NCI-H1417 (cell line): ENCODE data around the gene PGC.
A peak's percentile ranks its signal among the peaks of the same experiment; 100 is the strongest.

Experiments
- DNase-seq, 3 experiments: peaks; one replicate each; lab custom pipeline; 2025; lab: John Stamatoyannopoulos, UW

Gene PGC

DNA sequence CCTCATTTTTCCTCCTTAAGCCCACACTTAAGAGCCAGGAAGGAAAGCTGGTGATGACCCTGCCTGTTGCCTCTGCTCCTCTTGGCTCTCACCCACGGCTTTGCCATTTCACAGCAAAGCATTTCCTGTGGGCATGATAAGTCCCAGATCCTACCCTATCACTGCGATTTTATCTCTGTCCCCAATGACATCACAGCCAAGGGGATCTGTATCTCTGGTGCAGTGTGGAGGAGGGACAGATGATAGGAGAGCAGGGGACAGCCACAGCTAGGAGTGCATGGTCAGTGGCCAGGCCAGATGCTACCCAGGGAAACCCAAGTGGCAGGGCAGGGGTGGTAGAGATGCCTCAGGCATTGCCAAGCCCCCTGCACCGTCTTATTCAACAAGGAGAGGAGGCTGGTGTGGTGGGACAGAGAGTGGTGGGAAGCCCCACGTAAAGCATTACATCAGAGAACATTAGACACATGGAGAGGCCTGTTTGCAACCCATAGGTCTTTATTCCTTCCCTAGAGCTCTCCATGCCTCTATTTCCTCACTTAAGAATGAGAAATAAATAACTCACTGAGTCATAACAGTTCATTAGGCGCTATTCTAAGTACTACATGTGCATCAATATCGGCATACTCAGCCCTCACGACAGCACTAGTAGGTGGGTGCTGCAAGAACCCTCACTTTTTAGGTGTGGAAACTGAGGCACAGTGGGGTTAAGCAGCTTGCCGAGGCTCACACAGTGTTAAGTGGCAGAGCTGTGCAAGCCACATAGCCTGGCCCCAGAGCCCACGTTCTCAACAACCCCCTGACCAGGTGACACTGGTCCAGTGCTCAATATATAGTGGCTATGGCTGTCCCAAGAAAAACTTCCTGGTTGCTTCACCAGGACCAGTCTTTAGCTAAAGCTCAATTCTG lies 16.4 kb downstream of the PGC start:
- peak in 1 of 3 experiments; percentile 12 for DNase-seq

DNA sequence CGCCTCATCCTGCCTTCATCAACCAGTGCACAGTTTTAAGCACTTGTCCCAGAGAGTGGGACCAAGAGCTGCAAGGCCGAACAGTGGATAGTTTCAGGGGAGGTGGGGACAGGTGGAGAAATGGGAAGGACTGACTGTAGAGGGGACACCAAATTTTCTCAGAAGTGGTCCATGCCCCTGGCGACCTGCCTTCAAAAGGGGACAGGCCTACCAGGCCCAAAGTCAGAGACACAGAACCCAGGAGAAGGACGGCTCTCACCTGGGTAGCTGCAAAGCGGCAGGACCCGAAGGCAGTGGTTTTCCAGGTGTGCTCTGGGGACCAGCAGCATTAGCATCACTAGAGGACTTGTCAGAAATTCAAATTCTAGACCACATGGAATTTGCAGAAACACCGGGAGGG lies 17.6 kb downstream of the PGC start:
- no peak for DNase-seq

DNA sequence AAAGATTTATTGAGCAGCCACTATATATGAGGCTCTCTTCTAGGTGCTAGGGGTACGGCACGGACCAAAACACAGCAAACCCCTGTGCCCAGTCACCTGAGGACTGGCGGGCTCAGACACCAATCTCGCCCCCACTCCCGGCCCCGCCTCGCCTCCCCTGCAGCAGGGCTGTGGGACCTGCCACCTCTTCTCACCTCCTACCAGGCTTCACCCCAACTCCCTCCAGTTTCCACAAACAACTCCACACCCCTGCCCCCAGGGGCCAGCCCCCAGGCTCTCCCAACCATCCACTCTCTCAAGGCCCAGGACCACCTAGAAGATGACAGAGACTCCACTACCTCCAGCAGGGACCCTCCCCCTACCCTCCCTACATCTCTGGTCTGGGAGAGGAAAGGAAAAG lies 18.2 kb downstream of the PGC start:
- DNase-seq: no peak

DNA sequence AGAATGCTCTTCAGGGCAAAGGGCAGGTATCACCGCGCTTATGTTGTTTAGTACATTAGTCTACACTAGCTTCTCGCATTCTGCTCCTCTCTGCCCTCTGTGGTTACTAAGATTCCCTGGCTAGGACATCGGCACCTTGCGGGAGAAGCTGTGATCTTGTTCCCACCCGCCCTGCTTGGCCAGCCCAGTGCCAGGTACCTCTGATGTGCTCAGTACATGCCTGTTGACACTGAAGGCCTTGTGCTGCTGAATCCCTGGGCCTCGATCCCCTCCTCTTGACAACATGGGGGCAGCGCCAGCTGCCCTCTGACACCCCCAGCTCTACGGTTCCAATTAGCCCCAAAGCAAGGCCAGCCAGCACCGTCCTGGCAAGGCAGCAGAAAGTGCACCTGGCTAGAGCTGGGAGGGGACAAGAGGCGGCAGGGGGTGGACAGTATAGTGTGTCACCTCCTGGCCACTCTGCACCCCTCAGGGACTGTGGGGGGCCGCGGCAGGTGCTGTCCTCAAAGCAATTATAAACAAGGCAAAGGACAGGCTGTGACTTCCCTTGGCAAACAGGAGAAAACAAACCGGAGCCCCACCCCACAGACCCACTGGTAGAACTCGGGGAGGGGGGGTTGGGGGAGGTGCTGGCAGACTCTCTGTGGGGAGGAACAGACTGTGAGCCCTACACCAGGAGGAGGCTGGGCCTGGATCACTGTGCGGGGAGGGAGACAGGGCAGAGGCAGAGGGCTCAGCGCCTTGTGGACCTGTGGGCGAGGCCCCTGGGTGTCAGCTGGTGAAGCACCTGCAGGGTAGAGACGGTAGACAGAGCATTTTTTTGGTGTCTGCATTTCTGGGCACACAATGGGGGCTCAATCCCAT lies 18.9 kb downstream of the PGC start:
- peak; percentile 42 to 99 (median 98) for DNase-seq

DNA sequence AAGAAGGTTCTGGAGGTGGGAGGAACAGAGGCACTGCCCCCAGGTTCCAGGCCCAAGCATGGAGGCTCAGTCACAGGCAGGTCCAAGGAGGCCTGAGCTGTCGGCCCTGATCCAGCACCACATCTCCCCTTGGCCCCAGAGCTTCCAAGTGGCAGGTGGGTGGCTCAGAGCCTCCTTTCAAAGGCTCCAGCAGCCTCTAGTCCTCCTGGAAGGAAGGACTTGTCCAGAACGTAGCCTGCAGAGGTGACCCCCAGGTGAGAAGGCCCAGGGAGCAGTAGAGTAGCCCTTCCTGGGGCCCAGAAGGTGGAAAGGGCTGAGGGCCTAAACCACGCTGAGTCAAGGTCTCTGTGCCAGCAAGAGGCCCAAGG lies 19.5 kb downstream of the PGC start:
- no peak for DNase-seq

DNA sequence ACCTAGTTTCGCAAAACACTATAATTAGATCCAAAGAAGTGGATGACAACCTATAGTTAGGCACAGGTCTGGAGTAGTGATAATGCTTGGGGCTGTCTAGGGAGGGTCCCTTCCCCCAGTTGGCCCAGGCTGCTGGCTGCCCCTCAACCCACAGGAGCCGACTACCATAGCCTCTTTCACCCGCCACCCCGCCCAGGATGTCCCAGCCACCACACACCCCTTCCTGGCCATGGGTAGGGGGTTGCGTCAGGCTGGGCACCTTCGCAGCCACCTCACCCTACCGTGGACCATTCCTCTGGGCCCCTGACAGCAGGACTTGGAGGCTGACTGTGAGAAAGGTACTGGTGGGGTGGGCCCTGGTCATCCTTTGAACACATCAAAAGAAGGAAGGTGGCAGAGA lies 20.3 kb downstream of the PGC start:
- DNase-seq: peak in 1 of 3 experiments; percentile 18

DNA sequence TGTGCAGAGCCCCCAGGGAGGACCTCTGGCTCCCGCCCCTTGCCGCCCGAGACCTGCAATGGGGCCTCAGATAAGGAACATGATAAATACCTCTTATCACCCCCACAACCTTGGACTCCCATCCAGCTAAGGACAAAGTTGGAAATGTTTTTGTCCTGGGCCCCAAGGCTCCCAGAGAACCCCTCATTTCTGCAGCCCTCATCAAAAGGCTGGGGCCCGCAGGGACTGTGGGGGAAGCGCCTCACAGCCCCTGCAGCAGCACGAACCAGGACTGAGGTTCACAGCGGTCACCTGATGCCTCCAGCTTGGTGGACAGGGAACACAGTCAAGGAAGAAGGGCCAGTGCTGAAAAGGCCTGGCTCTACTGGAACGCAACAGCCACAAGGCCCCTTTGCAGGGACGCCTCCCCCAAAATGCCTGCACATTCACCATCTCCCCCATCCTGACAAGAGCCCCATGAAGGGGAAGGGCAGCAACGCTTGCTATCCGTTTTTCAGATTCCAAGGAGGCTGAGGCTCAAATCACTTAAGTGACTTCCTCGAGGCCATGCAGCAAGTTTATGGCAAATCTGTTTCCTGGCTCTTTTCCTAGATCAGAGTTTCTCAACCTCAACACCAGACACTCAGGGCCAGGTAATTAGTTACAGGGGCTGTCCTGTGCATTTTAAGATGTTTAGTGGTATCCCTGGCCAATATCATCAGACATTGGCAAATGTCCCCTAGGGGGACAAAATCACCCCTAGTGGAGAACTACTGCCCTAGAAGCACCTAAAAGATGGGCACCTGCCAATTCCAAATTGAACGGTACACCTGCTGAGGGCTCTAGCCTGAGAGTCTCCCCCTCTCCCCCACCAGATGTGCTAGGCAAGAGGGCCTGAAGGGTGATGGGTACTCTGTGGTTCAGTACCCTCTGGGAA lies 22.4 kb downstream of the PGC start:
- DNase-seq: no peak

DNA sequence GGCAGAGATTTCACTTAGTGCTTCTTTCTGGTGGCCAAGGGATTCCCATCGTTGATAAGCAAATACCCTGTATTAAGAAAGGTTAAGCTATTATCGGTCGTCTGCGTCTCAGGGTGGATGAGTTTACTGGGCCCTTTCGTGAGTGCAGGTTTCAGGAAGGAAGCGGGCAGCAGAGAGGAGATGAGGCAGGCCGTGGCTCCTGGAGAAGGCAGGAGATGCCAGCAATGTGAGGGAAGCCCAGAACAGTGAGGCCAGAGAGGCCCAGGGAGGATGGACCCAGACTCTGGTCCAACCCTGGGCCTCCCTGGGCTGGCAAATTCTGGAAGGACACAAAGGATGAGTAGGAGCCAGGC lies 23.0 kb downstream of the PGC start:
- DNase-seq: no peak

DNA sequence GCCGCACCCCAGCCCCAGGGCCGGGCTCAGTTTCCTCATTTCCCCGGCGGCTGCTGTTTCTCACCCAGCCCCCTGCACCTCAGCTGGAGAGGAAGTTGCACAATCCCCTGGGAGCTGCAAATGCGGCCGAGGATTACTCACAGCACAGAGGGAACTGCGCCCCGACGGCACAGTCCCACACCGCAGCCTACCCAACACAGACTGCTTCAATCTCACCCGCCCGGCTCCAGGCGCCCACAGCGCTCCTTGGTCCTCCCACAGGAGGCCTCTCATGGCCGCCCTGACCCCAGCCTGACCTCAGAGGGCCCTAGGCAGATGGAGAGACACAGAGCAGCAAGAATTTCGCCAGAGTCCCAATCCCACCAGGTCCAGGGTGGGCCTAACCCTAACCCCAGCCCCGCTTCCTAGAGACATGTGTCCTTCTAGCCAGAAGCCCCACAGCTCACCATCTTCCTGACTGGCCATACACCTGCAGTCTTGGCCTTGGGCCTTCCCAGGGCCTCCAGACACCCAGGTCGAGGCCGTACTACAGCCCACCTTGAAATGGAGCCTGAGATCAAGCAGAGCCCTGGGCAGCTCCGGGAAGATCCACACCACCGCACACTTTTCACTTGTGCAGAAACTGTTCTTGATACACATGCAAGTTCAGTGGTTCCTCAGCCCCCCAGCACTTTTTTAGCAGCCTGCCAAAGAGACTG lies 23.5 kb downstream of the PGC start:
- no peak for DNase-seq

DNA sequence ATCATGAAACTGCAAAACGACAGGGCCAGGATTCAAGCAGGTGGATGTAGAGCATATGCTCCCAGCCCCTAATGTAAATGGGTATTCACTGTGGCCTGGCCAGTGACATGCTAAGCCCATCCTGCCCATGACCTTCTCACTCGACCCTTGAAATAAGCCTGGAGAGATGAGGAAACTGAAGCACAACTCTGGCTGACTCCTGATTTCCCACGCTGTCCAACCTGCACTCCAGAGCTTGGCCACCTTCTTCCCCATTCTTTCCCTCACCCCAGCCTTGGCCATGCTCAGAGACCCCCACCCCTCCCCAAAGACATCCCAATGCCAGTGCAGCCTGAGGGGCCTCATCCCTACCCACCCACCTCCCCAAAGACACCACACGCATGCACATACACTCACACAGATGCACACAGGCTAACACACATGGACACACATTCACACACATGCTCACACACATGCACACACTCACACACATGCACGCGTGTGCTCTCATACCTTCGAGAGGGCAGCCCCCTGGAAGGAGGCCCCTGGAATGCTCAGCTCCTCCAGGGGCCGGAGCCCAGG lies 24.1 kb downstream of the PGC start:
- DNase-seq: no peak

DNA sequence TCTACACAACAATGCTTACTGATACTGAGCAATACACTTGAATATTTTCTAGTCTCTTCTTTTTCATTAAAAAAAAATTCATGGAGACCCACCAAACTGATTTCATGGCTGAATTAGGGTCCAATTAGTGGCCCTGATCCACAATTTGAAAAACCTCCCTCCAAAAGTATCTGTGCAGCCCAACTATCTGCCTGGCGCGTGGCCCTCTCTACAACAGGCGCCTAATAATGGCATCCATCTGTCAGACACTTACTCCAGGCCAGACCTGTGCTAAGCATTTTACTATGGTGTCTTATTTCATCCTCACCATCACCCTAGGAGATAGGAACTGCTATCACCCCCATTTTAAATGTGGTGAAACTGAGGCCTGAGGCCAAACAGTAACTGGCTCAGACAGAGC lies 25.8 kb downstream of the PGC start:
- DNase-seq: no peak

DNA sequence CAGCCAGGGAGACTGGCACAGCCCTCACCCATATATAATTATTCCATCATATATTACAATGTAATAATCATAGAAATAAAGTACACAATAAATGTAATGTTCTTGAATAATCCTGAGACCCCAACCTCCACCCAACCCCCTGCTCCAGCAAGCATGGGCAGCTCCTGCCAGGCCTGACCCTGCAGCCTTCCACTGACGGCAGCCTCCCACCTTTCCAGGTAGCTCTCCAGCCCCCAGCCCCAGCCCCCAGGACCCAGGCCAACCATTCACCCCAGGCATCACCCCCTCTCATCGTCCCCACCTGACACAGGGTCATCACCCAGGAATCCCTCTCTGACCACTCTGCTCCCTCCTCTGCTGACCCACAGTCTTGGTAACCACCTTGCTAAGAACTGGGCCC lies 26.4 kb downstream of the PGC start:
- DNase-seq: no peak

DNA sequence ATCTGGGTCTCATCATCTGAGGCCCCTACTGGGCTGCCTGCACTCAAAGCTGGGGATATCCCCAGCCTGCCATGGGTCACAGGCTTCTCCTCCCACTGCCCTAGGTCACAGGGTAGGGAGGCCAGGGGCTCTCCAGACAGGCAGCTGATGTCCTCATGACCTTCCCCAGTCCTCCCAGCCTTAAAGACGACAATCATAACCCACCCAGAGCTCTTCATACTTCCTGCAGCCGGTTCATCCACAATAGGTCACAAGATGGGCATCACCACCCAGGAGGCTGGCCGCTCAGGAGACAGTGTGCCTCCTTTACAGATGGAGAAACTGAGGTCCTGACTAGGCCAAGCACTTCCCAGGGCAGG lies 27.0 kb downstream of the PGC start:
- DNase-seq: no peak

DNA sequence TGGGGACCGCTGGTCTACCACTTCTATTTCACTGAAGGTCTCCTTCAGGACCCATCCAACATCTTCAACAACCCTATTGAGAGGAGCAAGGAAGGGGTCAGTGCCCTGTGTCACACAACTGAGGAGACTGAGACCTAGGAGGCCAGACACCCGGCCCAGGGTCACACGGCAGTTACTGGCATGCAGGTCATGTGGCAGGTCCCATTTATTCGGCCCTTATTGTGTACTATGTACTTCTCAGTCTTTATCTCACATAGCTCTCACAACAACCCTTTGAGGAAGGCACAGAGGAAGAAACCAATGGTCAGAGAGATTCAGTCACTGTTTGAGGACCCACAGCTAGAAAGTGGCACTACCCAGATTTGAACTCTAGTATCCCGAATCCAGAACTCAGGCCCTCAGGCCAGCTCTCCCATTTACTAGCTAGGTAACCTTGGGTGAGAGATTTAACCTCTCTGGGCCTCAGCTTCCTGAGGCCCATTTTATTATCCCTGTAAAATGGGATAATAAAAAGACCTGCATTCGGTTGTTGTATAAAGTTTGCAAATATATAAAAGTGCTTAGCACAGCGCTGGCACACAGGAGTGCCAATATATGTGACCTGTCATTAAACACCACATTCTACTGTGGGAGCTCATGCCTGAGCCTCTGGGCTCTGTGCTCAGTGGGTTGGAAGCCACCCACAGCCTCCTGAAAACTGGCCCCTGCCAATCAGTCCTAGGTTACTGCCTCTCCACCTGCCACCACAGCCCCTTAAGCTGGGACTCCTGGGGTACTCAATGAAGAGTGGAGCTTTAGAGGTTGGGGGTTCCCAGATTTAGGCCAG lies 27.5 kb downstream of the PGC start:
- DNase-seq: no peak

DNA sequence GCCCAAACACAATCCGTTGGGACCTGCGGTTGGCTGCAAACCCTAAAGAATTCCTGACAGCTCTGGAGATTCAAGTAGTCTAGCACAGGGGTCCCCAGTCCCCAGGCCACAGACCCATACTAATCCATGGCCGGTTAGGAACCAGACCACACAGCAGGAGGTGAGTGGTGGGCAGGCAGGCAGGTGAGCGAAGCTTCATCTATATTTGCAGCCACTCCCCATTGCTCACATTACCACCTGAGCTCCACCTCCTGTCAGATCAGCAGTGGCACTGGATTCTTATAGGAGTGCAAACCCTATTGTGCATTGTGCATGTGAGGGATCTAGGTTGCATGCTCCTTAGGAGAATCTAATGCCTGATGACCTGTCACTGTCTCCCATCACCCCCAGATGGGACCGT lies 28.4 kb downstream of the PGC start:
- no peak for DNase-seq

DNA sequence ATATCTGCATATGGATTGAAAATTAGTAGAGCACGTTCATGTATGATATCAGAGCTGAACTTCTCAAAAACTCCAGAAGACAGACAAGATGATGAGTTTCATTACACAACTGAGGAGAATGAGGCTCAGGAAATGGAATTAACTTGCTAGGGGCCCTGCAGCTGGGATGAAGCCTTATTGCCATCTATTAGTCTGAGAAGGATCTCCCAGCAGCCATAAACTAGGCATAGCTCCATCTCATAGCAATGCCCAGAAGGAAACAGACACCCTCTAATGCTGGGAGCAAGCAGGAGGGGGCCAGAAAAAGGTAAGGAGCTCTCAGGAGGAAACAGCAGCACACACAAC lies 29.8 kb downstream of the PGC start:
- DNase-seq: peak in 1 of 3 experiments; percentile 35

DNA sequence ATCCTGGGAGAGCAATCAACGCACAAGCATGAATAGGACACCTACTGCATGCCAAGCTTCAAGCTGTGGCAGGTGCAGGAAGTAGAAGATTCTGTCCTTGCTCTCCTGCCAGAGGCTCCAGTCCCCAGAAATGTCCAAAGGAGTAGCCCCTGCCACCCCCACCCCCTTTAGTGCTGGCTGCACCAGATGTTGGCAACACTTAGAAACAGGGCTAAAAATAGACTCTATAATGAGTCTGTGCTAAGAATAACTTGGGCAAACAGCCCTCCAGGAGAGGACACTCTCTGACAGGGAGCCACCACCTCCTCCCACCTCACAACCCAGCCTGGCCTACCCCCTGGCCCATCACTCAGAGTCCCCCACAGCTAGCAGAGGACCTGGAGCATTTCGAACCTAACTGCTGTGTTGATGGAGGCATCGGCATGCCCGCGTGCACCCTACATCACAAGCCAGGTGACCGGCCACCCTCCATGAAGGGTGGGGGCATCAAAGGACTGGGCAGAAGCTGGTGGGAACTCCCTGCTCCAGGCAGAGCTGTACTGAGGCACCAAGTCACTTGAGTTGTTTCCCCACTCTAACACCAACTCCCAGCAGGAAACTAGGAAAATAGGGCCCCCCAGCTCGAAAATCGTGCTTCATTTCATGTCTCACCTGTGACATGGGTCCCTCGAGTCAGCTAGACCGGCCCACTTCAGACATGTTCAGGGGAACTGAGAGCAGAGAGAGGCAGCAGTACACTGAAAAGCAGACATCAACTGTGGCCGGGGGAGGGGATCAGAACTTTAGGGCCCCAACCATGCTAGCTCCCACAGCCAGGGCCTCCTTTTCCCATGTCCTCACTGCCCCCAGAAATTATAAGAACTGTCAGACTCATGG lies 30.4 kb downstream of the PGC start:
- DNase-seq: peak; percentile 6 to 65 (median 41)

DNA sequence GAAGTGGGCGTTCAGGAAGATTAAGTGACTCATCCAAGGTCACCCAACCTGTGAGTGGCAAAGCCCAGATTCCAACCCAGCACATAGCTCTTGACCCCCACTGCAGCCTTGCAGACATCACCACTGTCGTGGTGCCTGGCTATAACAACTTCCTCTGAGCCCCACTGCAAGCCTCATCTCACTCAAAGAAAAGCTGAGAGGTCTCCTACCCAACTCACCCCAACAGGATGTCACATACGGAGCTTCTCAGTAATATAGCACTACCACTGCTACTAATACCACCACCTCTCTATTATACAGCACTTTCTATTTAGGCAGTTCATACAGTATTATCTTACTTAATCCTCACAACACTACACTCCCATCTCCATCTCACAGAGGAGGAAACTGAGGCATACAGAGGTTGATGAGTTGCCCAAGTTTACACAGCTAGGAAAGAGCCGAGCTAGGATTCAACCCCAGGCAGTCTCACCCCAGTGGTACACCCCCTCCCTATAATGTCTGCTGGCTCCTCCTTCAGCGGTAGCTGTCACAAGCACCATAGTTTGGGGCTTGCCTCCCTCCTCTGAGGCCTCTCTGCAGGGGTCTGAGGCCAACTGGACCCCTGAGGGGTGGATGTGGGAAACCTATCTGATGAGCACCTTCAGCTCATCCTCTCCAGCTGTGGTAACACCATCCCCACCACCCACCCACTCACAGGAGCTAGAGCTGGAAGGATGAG lies 31.2 kb downstream of the PGC start:
- DNase-seq: no peak
